RWPE2 (cell line): ENCODE results near the gene MICOS13.

ENCODE experiments used
- ATAC-seq: fragments of 200-7000 bp; cut with Tn5 transposase; 3 replicates; pipeline ENCODE4 v1.9.1; 2021; ENCODE audit warnings: low read depth
- DNase-seq: peaks from one replicate; pipeline ENCODE4 v3.0.0-alpha.2; 2020; ENCODE audit warnings: low spot score
- H3K27ac ChIP-seq: fragments of 450-650 bp; 2 replicates; pipeline ENCODE4 v1.5.1; 2017; ENCODE audit warnings: mild to moderate bottlenecking; ENCODE audit not compliant: poor library complexity, severe bottlenecking
- H3K27me3 ChIP-seq: fragments of 250-450 bp; sonication (Bioruptor Pico); 2 replicates; pipeline ENCODE4 v1.5.1; 2021; ENCODE audit warnings: mild to moderate bottlenecking, moderate library complexity; ENCODE audit not compliant: insufficient read depth, poor library complexity, severe bottlenecking
- H3K36me3 ChIP-seq: fragments of 250-450 bp; sonication (Bioruptor Pico); 2 replicates; pipeline ENCODE4 v1.5.1; 2020; ENCODE audit warnings: low read depth, mild to moderate bottlenecking, moderate library complexity
- H3K4me1 ChIP-seq: fragments of 250-450 bp; sonication (Bioruptor Pico); 2 replicates; pipeline ENCODE4 v1.5.1; 2021; ENCODE audit warnings: mild to moderate bottlenecking, moderate library complexity; ENCODE audit not compliant: insufficient read depth, poor library complexity, severe bottlenecking
- H3K4me3 ChIP-seq: fragments of 250-450 bp; sonication (Bioruptor Pico); 2 replicates; pipeline ENCODE4 v1.5.1; 2021; ENCODE audit warnings: mild to moderate bottlenecking, moderate library complexity; ENCODE audit not compliant: severe bottlenecking
- H3K9me3 ChIP-seq: fragments of 250-450 bp; sonication (Bioruptor Pico); 2 replicates; pipeline ENCODE4 v1.5.1; 2021; ENCODE audit warnings: mild to moderate bottlenecking, moderate library complexity; ENCODE audit not compliant: severe bottlenecking
- TF ChIP-seq, protein P1 (sequence below): fragments of 450-650 bp; IDR thresholded peaks from one replicate; pipeline ENCODE4 v1.5.1; 2017; ENCODE audit warnings: mild to moderate bottlenecking, moderate library complexity; ENCODE audit not compliant: poor library complexity, severe bottlenecking

MICOS13 gene

DNA sequence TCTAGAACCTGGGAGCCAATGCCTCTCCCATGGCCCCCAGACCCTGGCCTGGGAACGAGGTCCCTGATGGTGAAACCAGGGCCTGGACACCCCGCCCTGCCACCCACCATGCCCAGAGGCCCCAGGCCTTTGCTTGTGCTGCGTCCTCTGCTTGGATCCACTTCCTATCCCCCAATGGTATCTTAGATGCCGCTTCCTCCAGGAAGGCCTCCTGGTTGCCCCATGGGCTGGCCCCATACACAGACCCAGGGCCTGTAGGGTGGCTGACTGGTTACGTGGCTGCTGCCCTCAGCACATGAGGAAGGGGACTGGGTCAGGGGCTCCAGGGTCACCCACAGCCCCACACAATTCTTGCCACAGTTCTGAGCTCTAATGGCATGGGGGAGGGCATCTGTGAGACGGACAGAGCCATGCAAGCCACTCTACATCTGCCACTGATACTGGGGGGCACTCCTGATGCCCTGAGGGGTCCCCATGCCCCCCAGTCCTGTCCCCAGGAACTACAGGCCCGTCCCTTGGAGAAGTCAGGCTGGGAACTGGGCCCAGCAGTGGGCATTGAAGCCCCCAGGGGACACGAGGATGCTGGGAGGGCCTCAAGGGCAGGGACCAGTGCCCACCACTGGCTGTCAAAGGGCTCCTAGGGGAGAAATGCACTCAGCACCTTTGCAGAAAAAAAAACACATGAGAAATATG, 14.8 kb upstream of the MICOS13 start:
- ATAC-seq (no peak), DNase-seq (no peak)
- Histone ChIP-seq H3K4me1 (no peaks in the 10 kb centered on the region), H3K4me3 (no peak overlapping the region), H3K27me3 (no peaks in the 10 kb centered on the region), H3K27ac (no peak overlapping the region), H3K9me3 (no peaks in the 10 kb centered on the region), H3K36me3 (peaks cover 84% of the 10 kb centered on the region)
- TF ChIP-seq, protein P1, sequence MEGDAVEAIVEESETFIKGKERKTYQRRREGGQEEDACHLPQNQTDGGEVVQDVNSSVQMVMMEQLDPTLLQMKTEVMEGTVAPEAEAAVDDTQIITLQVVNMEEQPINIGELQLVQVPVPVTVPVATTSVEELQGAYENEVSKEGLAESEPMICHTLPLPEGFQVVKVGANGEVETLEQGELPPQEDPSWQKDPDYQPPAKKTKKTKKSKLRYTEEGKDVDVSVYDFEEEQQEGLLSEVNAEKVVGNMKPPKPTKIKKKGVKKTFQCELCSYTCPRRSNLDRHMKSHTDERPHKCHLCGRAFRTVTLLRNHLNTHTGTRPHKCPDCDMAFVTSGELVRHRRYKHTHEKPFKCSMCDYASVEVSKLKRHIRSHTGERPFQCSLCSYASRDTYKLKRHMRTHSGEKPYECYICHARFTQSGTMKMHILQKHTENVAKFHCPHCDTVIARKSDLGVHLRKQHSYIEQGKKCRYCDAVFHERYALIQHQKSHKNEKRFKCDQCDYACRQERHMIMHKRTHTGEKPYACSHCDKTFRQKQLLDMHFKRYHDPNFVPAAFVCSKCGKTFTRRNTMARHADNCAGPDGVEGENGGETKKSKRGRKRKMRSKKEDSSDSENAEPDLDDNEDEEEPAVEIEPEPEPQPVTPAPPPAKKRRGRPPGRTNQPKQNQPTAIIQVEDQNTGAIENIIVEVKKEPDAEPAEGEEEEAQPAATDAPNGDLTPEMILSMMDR, result no peak

DNA sequence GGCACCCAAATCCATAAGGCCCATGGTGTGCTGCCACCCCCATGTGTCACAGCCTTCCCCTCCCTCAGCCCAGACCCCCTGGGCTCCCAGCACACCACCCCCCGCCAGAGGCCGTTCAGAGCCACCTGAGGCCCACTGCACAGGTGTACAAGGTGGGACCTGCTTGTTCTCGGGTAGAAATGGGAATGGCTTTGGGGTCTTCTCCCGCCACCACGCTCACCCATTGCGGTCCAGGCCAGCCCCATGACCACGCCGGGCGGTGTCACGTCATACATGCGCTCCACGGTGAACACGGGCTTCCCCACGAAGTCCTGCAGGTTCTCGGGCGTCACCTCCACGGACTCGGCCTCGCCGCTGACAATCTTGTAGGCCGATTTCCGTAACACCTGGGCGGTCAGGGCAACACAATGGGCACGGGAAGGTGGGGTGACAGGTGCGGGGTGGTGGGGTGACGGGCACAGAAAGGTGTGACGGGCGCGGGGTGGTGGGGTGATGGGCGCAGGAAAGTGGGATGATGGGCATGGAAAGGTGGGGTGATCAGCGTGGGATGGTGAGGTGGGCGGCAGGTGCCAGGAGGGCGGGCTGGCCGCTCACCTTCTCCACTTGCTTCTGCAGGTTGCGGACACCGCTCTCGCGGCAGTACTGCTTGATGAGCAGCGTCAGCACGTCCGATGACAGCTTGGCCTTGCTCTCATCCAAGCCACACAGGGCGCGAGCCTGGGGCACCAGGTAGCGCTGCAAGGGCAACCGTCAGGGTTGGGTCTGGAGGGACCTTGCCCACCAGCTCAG, 14.0 kb upstream of the MICOS13 start:
- Histone ChIP-seq H3K9me3 (no peaks in the 10 kb centered on the region), H3K36me3 (peaks cover 76% of the 10 kb centered on the region), H3K27me3 (no peaks in the 10 kb centered on the region), H3K27ac (no peak overlapping the region), H3K4me3 (no peak overlapping the region), H3K4me1 (no peaks in the 10 kb centered on the region)
- no peak for ATAC-seq
- DNase-seq, result no peak
- TF ChIP-seq, protein P1, result no peak

DNA sequence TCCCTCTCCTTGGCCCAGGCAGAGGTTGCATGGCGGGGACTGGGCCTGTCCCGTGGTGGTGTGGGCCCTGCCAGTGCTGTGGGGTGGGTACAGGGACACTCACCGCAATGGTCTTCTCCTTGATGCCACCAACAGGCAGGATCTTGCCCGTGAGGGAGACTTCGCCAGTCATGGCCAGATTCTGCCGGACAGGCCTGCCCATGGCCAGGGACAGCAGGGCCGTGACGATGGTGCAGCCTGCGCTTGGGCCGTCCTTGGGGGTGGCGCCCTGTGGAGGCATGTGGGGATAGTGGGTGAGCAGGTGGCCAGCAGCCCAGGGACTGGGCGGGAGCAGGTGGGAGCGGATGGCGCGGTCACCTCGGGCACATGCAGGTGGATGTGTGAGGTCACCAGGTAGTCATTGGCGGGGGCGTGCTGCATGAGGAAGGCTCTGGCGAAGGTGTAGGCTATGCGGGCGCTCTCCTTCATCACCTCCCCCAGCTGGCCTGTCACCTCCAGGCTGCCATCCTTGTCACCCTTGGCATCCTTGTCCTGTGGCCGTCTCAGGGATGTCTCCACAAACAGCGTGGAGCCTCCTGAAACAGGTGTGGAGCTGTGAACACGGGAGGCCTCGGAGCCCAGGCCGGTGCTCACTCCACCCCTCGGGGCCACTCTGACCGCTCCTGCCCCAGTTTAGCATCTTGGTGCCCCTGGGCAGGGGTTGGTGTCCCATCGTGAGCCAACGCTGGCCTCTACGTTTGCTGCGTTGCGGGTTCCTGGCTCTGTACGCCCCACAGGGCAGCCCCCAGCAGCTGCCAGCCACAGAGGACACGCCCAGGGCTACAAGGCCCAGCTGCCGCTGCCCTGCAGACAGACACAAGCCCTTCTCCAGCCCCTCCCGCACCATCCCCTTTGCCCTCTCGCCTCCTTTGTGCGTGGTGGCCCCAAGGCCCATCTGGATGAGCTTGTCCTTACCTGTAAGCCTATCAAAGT, 13.2 kb upstream of the MICOS13 start:
- H3K36me3 ChIP-seq, result peaks cover 68% of the 10 kb centered on the region
- H3K4me1 ChIP-seq, result no peaks in the 10 kb centered on the region
- TF ChIP-seq, protein P1, result no peak
- no peak; the same call in 2 of the 3 replicates for ATAC-seq
- no peaks in the 10 kb centered on the region for H3K9me3 ChIP-seq
- peak overlapping the region; percentile 89 for H3K27ac ChIP-seq
- H3K4me3 ChIP-seq, result no peak overlapping the region
- DNase-seq, result no peak
- no peaks in the 10 kb centered on the region for H3K27me3 ChIP-seq

DNA sequence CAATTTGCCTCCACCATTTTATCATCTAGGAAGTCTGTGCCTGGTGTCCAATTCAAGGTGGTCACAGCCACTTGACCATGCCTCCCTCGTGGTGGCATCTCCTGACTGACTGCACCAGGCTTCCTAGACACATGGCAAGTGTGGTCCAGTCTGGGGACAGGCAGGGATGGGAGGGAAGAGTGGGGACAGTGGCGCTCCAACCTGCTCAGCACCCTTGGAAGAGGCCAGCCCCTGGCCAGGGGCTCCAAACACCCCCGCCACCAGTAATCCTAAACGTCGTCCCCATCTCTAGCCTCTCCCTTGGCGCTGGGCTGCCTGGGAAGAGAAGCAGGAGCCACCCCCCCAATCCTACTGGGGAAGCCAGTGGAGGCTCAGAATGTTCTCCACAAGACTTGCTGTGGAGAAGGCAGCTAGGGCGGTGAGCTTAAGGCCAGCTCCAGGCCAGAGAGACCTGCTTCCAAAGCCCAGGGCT, 12.4 kb upstream of the MICOS13 start:
- no peaks in the 10 kb centered on the region for H3K4me1 ChIP-seq
- peaks cover 63% of the 10 kb centered on the region for H3K36me3 ChIP-seq
- H3K9me3 ChIP-seq, result no peaks in the 10 kb centered on the region
- H3K4me3 ChIP-seq, result no peak overlapping the region
- no peaks in the 10 kb centered on the region for H3K27me3 ChIP-seq
- ATAC-seq (no peak), DNase-seq (no peak)
- H3K27ac ChIP-seq, result peak overlapping the region; percentile 89
- TF ChIP-seq, protein P1, result no peak
